Measurements from ENCODE around the gene SLC8A1.

DNA sequence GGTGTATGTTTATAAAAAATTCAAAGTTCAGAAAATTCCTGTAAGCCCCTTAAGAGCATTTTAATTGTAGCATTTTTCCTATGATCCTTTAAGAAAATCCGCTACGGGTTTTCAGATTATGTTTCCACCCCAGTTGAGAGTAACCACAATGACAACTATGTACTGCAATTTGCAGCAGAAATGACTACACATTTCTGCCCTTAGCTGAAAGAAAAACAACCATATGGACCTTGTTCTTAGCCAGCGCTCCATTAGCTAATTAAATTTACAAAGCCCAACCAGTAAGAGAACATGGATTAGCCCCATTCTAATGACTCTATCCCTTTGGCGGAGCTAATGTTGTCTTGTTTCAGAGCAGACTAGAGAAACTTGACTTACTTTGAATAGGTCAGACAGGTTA lies 247.6 kb downstream of the SLC8A1 start:
- TF ChIP-seq POLR2A (IDR thresholded peaks at IDR 0.05), result no peak
- TF ChIP-seq, protein P1, sequence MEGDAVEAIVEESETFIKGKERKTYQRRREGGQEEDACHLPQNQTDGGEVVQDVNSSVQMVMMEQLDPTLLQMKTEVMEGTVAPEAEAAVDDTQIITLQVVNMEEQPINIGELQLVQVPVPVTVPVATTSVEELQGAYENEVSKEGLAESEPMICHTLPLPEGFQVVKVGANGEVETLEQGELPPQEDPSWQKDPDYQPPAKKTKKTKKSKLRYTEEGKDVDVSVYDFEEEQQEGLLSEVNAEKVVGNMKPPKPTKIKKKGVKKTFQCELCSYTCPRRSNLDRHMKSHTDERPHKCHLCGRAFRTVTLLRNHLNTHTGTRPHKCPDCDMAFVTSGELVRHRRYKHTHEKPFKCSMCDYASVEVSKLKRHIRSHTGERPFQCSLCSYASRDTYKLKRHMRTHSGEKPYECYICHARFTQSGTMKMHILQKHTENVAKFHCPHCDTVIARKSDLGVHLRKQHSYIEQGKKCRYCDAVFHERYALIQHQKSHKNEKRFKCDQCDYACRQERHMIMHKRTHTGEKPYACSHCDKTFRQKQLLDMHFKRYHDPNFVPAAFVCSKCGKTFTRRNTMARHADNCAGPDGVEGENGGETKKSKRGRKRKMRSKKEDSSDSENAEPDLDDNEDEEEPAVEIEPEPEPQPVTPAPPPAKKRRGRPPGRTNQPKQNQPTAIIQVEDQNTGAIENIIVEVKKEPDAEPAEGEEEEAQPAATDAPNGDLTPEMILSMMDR (IDR thresholded peaks at IDR 0.05), result no peak
